Hematopoietic multipotent progenitor cell treated with erythropoietin and hydrocortisone succinate and interleukin-3 and kit ligand, for 8 days (in vitro differentiated cells): ENCODE results near the gene TEX29.

Source experiments
- DNase-seq: peaks from one replicate; pipeline ENCODE4 v3.0.0-alpha.2; 2015

TEX29 gene

GRCh38 chr13:111292710-111293485 is 27.5 kb upstream of the TEX29 start:
- DNase-seq = no peak

GRCh38 chr13:111295886-111296285 is 24.6 kb upstream of the TEX29 start:
- peak; percentile 35 for DNase-seq

GRCh38 chr13:111296417-111296816 is 24.0 kb upstream of the TEX29 start:
- DNase-seq = no peak

- no peak for DNase-seq
These were observed 22.0 kb upstream of the TEX29 start for GRCh38 chr13:111298214-111298975.

- DNase-seq = no peak
These were observed 18.3 kb upstream of the TEX29 start for GRCh38 chr13:111302045-111302726.

GRCh38 chr13:111303559-111303958 is 16.9 kb upstream of the TEX29 start:
- DNase-seq = no peak

- DNase-seq = no peak
These were observed 16.3 kb upstream of the TEX29 start for GRCh38 chr13:111304041-111304544.

- no peak for DNase-seq
These were observed 15.7 kb upstream of the TEX29 start for GRCh38 chr13:111304603-111305289.

GRCh38 chr13:111312944-111313590 is 7.4 kb upstream of the TEX29 start:
- no peak for DNase-seq

GRCh38 chr13:111313911-111314425 is 6.5 kb upstream of the TEX29 start:
- DNase-seq = no peak

GRCh38 chr13:111314852-111315251 is 5.6 kb upstream of the TEX29 start:
- DNase-seq = no peak

- no peak for DNase-seq
These were observed 5.0 kb upstream of the TEX29 start for GRCh38 chr13:111315347-111315995.

- DNase-seq = no peak
These were observed 4.2 kb upstream of the TEX29 start for GRCh38 chr13:111316161-111316730.

GRCh38 chr13:111317042-111317550 is 3.3 kb upstream of the TEX29 start:
- DNase-seq = no peak

- DNase-seq = no peak
These were observed 2.7 kb upstream of the TEX29 start for GRCh38 chr13:111317571-111318345.

GRCh38 chr13:111318386-111318785 is 2.1 kb upstream of the TEX29 start:
- DNase-seq = no peak

GRCh38 chr13:111319521-111319920 is 921 bp upstream of the TEX29 start:
- DNase-seq = no peak

GRCh38 chr13:111322001-111322915 is 1.8 kb downstream of the TEX29 start:
- DNase-seq = no peak

- DNase-seq = no peak
These were observed 2.5 kb downstream of the TEX29 start for GRCh38 chr13:111322916-111323331.
